A549 (cell line): ENCODE measurements around the gene WDFY1. TPM values are rescaled to one million over a fixed set of nuclear protein-coding genes. Genes with fewer than 3 reads are reported as not detected.

Source experiments
- ATAC-seq, 2 experiments: fragments of 200-7000 bp in 1 of 2; fragments of >200 bp in 1 of 2; cut with Nextera tagmentation in 1 of 2; cut with Tn5 transposase in 1 of 2; 3 replicates each; pipeline versions ENCODE4 v1.8.0 to v1.9.1; 2018 to 2020; ENCODE audit warnings: mild to moderate bottlenecking in 1 of 2, moderate library complexity in 1 of 2
- CTCF ChIA-PET: fragments of 300-600 bp; sonication (Branson Sonifier 250); formaldehyde crosslinking; extraction: SDS; loops from one replicate; lab custom pipeline; 2021; ENCODE audit warnings: antibody characterized with exemption, inconsistent platforms; lab: Yijun Ruan, JAX
- POLR2A ChIA-PET: fragments of 350-600 bp; formaldehyde crosslinking; extraction: SDS; loops from one replicate; lab custom pipeline; 2021; ENCODE audit warnings: antibody characterized with exemption, inconsistent platforms; lab: Yijun Ruan, JAX
- DNase-seq, 2 experiments: peaks; one replicate each; pipeline versions ENCODE4 v3.0.0 to v3.0.0-alpha.2; 2011 to 2016; ENCODE audit warnings: low read depth in 1 of 2, low spot score in 1 of 2
- FAIRE-seq: peaks from 2 replicates; lab custom pipeline; 2011; peaks lifted over from hg19 to GRCh38; lab: Jason Lieb, UNC
- H3K27ac ChIP-seq, 2 experiments: fragments of >200 bp; sonication (Bioruptor Twin); formaldehyde crosslinking; 3 replicates each; pipeline ENCODE4 v1.5.1; 2016 to 2017
- H3K4me1 ChIP-seq: fragments of >200 bp; sonication (Bioruptor Twin); formaldehyde crosslinking; 3 replicates; pipeline ENCODE4 v1.6.1; 2016
- H3K4me2 ChIP-seq: fragments of >200 bp; sonication (Bioruptor Twin); formaldehyde crosslinking; 3 replicates; pipeline ENCODE4 v1.6.1; 2016
- H3K4me3 ChIP-seq: fragments of >200 bp; sonication (Bioruptor Twin); formaldehyde crosslinking; 3 replicates; pipeline ENCODE4 v1.5.1; 2016
- H3K9me3 ChIP-seq: fragments of >200 bp; sonication (Bioruptor Twin); formaldehyde crosslinking; 3 replicates; pipeline ENCODE4 v1.6.1; 2016
- BHLHE40 ChIP-seq: IDR thresholded peaks from 2 replicates; pipeline ENCODE4 v1.6.1; 2012; ENCODE audit warnings: low read depth, low read length, inconsistent platforms
- CBX8 ChIP-seq: fragments of 200-600 bp; sonication (generic); IDR thresholded peaks from 2 replicates; pipeline ENCODE4 v1.6.1; 2016
- CHD2 ChIP-seq: fragments of 150-350 bp; IDR thresholded peaks from 2 replicates; pipeline ENCODE4 v1.6.1; 2014; ENCODE audit warnings: low read length; ENCODE audit not compliant: partially characterized antibody
- CHD4 ChIP-seq: fragments of 200-600 bp; sonication (generic); IDR thresholded peaks from 2 replicates; pipeline ENCODE4 v1.6.1; 2016; ENCODE audit warnings: antibody characterized with exemption, mild to moderate bottlenecking, borderline replicate concordance
- EHMT2 ChIP-seq: fragments of 200-600 bp; sonication (generic); IDR thresholded peaks from 2 replicates; pipeline ENCODE4 v1.6.1; 2016; ENCODE audit warnings: antibody characterized with exemption, low read depth, mild to moderate bottlenecking, moderate library complexity
- ESRRA ChIP-seq: fragments of 150-350 bp; IDR thresholded peaks from 2 replicates; pipeline ENCODE4 v1.6.1; 2014; ENCODE audit warnings: mild to moderate bottlenecking, low read length, borderline replicate concordance
- FOSL2 ChIP-seq, 2 experiments: fragments of 450-650 bp in 1 of 2; fragments of >200 bp in 1 of 2; sonication (Bioruptor Twin) in 1 of 2; formaldehyde crosslinking; IDR thresholded peaks; 2 replicates each; pipeline versions ENCODE4 v1.5.0 to v1.6.1; 2016 to 2020; ENCODE audit warnings: mild to moderate bottlenecking in 1 of 2, moderate library complexity in 1 of 2
- HEYL ChIP-seq: fragments of 250-450 bp; sonication (Bioruptor Pico); IDR thresholded peaks from 2 replicates; pipeline ENCODE4 v1.8.0; 2021; ENCODE audit warnings: mild to moderate bottlenecking, moderate library complexity
- HOXA7 ChIP-seq: fragments of 250-450 bp; sonication (Bioruptor Pico); IDR thresholded peaks from 2 replicates; pipeline ENCODE4 v1.5.0; 2020; ENCODE audit warnings: mild to moderate bottlenecking, moderate library complexity
- KDM1A ChIP-seq: fragments of 200-600 bp; sonication (generic); IDR thresholded peaks from 2 replicates; pipeline ENCODE4 v1.6.1; 2016; ENCODE audit warnings: low read depth, mild to moderate bottlenecking
- MAFK ChIP-seq: fragments of 450-650 bp; IDR thresholded peaks from 2 replicates; pipeline ENCODE4 v1.6.1; 2014; ENCODE audit not compliant: partially characterized antibody
- MYC ChIP-seq: IDR thresholded peaks from 2 replicates; pipeline ENCODE4 v1.6.1; 2012; ENCODE audit warnings: mild to moderate bottlenecking, inconsistent platforms, low read length, improper control_type of control experiment, borderline replicate concordance
- NFE2L2 ChIP-seq: fragments of 150-350 bp; conservative IDR thresholded peaks from 2 replicates; pipeline ENCODE4 v1.6.1; 2014; ENCODE audit warnings: low read length
- RNF2 ChIP-seq: fragments of 200-600 bp; sonication (generic); IDR thresholded peaks from 2 replicates; pipeline ENCODE4 v1.6.1; 2016; ENCODE audit warnings: low read depth, mild to moderate bottlenecking, antibody characterized with exemption, moderate library complexity, borderline replicate concordance
- TFCP2L1 ChIP-seq: fragments of 250-450 bp; sonication (Bioruptor Pico); IDR thresholded peaks from 2 replicates; pipeline ENCODE4 v1.5.0; 2021; ENCODE audit warnings: mild to moderate bottlenecking
- USF2 ChIP-seq: fragments of 450-650 bp; IDR thresholded peaks from 2 replicates; pipeline ENCODE4 v1.6.1; 2014; ENCODE audit warnings: antibody characterized with exemption
- ZC3H11A ChIP-seq: fragments of 450-650 bp; IDR thresholded peaks from 2 replicates; pipeline ENCODE4 v1.6.1; 2014; ENCODE audit warnings: antibody characterized with exemption, mild to moderate bottlenecking
- ZSCAN20 ChIP-seq: fragments of 250-450 bp; sonication (Bioruptor Pico); IDR thresholded peaks from 2 replicates; pipeline ENCODE4 v1.8.0; 2022; ENCODE audit warnings: mild to moderate bottlenecking, moderate library complexity
- WGBS: methylation state at CpG from one replicate; pipeline ENCODE4 v1.1.6; 2017; ENCODE audit errors: missing lambda C conversion rate; 5-methylcytosine and 5-hydroxymethylcytosine counted together
- polyA plus RNA-seq, 4 experiments: library from polyadenylated mRNA; depleted of rRNA in 3 of 4; stranded (reverse); fragments of >200 nt; fragmentation: RNase III in 1 of 4; extraction: RNeasy Plus Mini Kit Qiagen cat#74134 plus additional on column Dnase treatment in 1 of 4; gene quantifications; 2 replicates in 3 of 4; 3 replicates in 1 of 4; pipeline ENCODE4 v1.2.3, GENCODE V29; 2011 to 2017
- TF ChIP-seq, protein P1 (sequence below): fragments of >200 bp; sonication (Bioruptor Twin); formaldehyde crosslinking; IDR thresholded peaks from 3 replicates; pipeline ENCODE4 v1.5.1; 2016
- TF ChIP-seq, protein P2 (sequence below): fragments of 250-450 bp; sonication (Bioruptor Pico); IDR thresholded peaks from 2 replicates; pipeline ENCODE4 v1.5.0; 2020; ENCODE audit warnings: low read depth, mild to moderate bottlenecking, moderate library complexity
- TF ChIP-seq, protein P3 (sequence below): fragments of 150-350 bp; IDR thresholded peaks from 2 replicates; pipeline ENCODE4 v1.6.1; 2014; ENCODE audit warnings: low read depth, mild to moderate bottlenecking, low read length
- TF ChIP-seq, protein P4 (sequence below): fragments of >200 bp; sonication (Bioruptor Twin); formaldehyde crosslinking; IDR thresholded peaks from 3 replicates; pipeline ENCODE4 v1.6.1; 2016

WDFY1 gene
- polyA plus RNA-seq, 2 of the 4 experiments (the other 2 are of a cell fraction): 38.7 to 70.8 TPM

- no peak for ATAC-seq
- no peak for FAIRE-seq
- Histone ChIP-seq H3K9me3 (no peaks in the 10 kb centered on the region), H3K4me2 (no peak overlapping the region), H3K4me1 (no peaks in the 10 kb centered on the region; the same call in 2 of the 3 replicates), H3K27ac (no peak overlapping the region), H3K4me3 (no peak overlapping the region)
- no peak for TF ChIP-seq USF2
- TF ChIP-seq TFCP2L1 (CRISPR knock-in tag): no peak
- TF ChIP-seq, protein P1, sequence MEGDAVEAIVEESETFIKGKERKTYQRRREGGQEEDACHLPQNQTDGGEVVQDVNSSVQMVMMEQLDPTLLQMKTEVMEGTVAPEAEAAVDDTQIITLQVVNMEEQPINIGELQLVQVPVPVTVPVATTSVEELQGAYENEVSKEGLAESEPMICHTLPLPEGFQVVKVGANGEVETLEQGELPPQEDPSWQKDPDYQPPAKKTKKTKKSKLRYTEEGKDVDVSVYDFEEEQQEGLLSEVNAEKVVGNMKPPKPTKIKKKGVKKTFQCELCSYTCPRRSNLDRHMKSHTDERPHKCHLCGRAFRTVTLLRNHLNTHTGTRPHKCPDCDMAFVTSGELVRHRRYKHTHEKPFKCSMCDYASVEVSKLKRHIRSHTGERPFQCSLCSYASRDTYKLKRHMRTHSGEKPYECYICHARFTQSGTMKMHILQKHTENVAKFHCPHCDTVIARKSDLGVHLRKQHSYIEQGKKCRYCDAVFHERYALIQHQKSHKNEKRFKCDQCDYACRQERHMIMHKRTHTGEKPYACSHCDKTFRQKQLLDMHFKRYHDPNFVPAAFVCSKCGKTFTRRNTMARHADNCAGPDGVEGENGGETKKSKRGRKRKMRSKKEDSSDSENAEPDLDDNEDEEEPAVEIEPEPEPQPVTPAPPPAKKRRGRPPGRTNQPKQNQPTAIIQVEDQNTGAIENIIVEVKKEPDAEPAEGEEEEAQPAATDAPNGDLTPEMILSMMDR: no peak
- no peak for DNase-seq
- 37% methylated on average over 1 of the region's 1 CpG for WGBS
- POLR2A ChIA-PET: no interaction called here
- CTCF ChIA-PET: interaction anchor here (0.8 to 4.4 kb wide), 9 partner anchors 8 to 304 kb away, joined by 3 to 20 read pairs (median 5); partner anchors contain the start of gene SERPINE2
Measured at GRCh38 chr2:223980397-223980735, 35.2 kb upstream of the WDFY1 start.

- H3K27ac ChIP-seq: no peak overlapping the region
- FAIRE-seq: no peak
- POLR2A ChIA-PET: no interaction called here
- TF ChIP-seq RNF2 (no peak), CBX8 (no peak), BHLHE40 (no peak), FOSL2 (IDR thresholded peaks at IDR 0.05) (no peak), FOSL2 (CRISPR knock-in tag; IDR thresholded peaks at IDR 0.05) (no peak), EHMT2 (no peak), NFE2L2 (no peak), MYC (no peak), KDM1A (no peak), ZC3H11A (no peak), HOXA7 (CRISPR knock-in tag) (no peak), CHD2 (no peak), HEYL (CRISPR knock-in tag) (no peak), CHD4 (no peak), MAFK (no peak), ZSCAN20 (CRISPR knock-in tag) (no peak), ESRRA (no peak)
- TF ChIP-seq, protein P2, sequence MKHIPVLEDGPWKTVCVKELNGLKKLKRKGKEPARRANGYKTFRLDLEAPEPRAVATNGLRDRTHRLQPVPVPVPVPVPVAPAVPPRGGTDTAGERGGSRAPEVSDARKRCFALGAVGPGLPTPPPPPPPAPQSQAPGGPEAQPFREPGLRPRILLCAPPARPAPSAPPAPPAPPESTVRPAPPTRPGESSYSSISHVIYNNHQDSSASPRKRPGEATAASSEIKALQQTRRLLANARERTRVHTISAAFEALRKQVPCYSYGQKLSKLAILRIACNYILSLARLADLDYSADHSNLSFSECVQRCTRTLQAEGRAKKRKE (CRISPR knock-in tag): no peak
- TF ChIP-seq, protein P3, sequence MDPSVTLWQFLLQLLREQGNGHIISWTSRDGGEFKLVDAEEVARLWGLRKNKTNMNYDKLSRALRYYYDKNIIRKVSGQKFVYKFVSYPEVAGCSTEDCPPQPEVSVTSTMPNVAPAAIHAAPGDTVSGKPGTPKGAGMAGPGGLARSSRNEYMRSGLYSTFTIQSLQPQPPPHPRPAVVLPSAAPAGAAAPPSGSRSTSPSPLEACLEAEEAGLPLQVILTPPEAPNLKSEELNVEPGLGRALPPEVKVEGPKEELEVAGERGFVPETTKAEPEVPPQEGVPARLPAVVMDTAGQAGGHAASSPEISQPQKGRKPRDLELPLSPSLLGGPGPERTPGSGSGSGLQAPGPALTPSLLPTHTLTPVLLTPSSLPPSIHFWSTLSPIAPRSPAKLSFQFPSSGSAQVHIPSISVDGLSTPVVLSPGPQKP: no peak
- TF ChIP-seq, protein P1: no peak
- TF ChIP-seq, protein P4, sequence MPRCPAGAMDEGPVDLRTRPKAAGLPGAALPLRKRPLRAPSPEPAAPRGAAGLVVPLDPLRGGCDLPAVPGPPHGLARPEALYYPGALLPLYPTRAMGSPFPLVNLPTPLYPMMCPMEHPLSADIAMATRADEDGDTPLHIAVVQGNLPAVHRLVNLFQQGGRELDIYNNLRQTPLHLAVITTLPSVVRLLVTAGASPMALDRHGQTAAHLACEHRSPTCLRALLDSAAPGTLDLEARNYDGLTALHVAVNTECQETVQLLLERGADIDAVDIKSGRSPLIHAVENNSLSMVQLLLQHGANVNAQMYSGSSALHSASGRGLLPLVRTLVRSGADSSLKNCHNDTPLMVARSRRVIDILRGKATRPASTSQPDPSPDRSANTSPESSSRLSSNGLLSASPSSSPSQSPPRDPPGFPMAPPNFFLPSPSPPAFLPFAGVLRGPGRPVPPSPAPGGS: no peak
- no peak overlapping the region for H3K4me2 ChIP-seq
- DNase-seq: no peak
- H3K4me3 ChIP-seq: no peak overlapping the region
- WGBS: 88% methylated on average over 2 of the region's 2 CpGs
- no peaks in the 10 kb centered on the region; the same call in 2 of the 3 replicates for H3K4me1 ChIP-seq
- no peak for ATAC-seq
- H3K9me3 ChIP-seq: no peaks in the 10 kb centered on the region
- CTCF ChIA-PET: interaction anchor here (0.7 to 4.4 kb wide), 9 partner anchors 7 to 305 kb away, joined by 3 to 20 read pairs (median 5); partner anchors contain the start of gene SERPINE2
Measured at GRCh38 chr2:223979730-223980396, 34.7 kb upstream of the WDFY1 start.
